Activated CD8-positive, alpha-beta T cell treated with anti-CD3 and anti-CD28 coated beads for 36 hours (primary cell): ENCODE data around the gene DDX41. TPM values are rescaled to one million over a fixed set of nuclear protein-coding genes. Genes with fewer than 3 reads are reported as not detected.

Source experiments
- ATAC-seq: fragments of 200-7000 bp; cut with Tn5 transposase; one replicate; pipeline ENCODE4 v1.10.0; 2021; ENCODE audit warnings: mild to moderate bottlenecking, moderate library complexity
- CTCF ChIA-PET: fragments of 350-600 bp; sonication (Branson Sonifier 250); formaldehyde crosslinking; loops from one replicate; lab custom pipeline; 2021; ENCODE audit warnings: antibody characterized with exemption; lab: Charles Lee
- POLR2A ChIA-PET: fragments of 350-600 bp; sonication (Branson Sonifier 250); formaldehyde crosslinking; loops from one replicate; lab custom pipeline; 2021; ENCODE audit warnings: antibody characterized with exemption; lab: Charles Lee
- DNase-seq: peaks from one replicate; pipeline ENCODE4 v3.0.0-alpha.2; 2020
- H3K27ac Mint-ChIP-seq: one replicate; pipeline ENCODE4 v1.8.0; 2021; ENCODE audit warnings: mild to moderate bottlenecking, mixed read lengths
- H3K27me3 Mint-ChIP-seq: one replicate; pipeline ENCODE4 v1.8.0; 2021; ENCODE audit warnings: mixed read lengths
- H3K36me3 Mint-ChIP-seq: one replicate; pipeline ENCODE4 v1.8.0; 2021; ENCODE audit warnings: low read depth, mixed read lengths
- H3K4me1 Mint-ChIP-seq: one replicate; pipeline ENCODE4 v1.8.0; 2021; ENCODE audit warnings: low read depth, mixed read lengths
- H3K4me3 Mint-ChIP-seq: one replicate; pipeline ENCODE4 v1.8.0; 2021; ENCODE audit warnings: mild to moderate bottlenecking, moderate library complexity, mixed read lengths
- H3K9me3 Mint-ChIP-seq: one replicate; pipeline ENCODE4 v1.8.0; 2021; ENCODE audit warnings: mixed read lengths
- intact Hi-C: fragments of 100-400 bp; cut with micrococcal nuclease; formaldehyde crosslinking; loops from one replicate; pipeline ENCODE4 v1.10.0; 2022
- total RNA-seq, 2 experiments: library from RNA; stranded (reverse); gene quantifications; one replicate each; pipeline ENCODE4 v1.2.3, GENCODE V29; 2021
- TF ChIP-seq, protein P1 (sequence below): fragments of 200-600 bp; IDR thresholded peaks from one replicate; pipeline ENCODE4 v1.8.0; 2022; ENCODE audit warnings: antibody characterized with exemption, mild to moderate bottlenecking

DDX41 gene
- total RNA-seq, 2 experiments from 2014 or later: 226 to 228 TPM

DNA sequence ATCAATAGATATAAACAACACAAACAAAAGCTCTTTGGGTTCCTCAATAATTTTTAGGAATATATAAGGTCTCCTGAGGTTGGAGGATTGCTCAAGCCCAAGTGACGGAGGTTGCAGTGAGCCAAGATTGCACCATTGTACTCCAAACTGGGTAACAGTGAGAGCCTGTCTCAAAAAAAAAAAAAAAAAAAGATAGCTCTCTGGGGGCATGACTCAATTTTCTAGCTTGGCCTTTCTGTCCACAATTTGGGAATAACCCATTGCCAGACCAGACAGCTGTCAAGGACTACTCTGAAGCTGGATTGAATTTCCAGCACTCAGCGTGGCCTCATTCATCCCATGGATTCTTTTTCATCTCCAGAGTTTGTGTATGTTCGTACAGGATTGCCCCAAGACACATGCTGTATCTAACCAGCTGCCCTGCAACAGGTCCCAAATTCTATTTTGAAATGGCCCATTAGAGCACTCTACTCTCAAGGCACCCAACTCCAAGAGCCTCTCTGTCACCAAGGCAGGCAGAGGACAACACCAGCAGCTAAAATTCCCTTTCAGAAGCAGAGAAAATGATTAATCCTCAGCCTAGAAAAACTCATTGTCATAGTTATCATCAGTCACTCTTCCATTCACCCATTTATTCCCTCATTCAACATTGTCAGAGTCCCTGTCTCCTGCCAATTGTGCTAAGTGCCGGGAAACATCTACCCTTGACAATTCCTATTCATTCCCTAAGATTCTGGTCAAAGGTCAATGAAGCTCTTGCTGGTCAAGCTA is 28.9 kb upstream of the DDX41 start:
- ATAC-seq: no peak
- TF ChIP-seq, protein P1, sequence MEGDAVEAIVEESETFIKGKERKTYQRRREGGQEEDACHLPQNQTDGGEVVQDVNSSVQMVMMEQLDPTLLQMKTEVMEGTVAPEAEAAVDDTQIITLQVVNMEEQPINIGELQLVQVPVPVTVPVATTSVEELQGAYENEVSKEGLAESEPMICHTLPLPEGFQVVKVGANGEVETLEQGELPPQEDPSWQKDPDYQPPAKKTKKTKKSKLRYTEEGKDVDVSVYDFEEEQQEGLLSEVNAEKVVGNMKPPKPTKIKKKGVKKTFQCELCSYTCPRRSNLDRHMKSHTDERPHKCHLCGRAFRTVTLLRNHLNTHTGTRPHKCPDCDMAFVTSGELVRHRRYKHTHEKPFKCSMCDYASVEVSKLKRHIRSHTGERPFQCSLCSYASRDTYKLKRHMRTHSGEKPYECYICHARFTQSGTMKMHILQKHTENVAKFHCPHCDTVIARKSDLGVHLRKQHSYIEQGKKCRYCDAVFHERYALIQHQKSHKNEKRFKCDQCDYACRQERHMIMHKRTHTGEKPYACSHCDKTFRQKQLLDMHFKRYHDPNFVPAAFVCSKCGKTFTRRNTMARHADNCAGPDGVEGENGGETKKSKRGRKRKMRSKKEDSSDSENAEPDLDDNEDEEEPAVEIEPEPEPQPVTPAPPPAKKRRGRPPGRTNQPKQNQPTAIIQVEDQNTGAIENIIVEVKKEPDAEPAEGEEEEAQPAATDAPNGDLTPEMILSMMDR: no peak
- intact Hi-C loops: no loop called here
- CTCF ChIA-PET: interaction anchor here (0.9 to 1.3 kb wide), 7 partner anchors 8 to 236 kb away, joined by 3 to 4 read pairs (median 3); no protein-coding TSS in a partner anchor
- POLR2A ChIA-PET: no interaction called here
- Mint-ChIP-seq H3K36me3 (peaks cover 16% of the 10 kb centered on the region), H3K27me3 (no peaks in the 10 kb centered on the region), H3K4me1 (peaks cover 15% of the 10 kb centered on the region), H3K4me3 (no peak overlapping the region), H3K27ac (peak overlapping the region; percentile 16), H3K9me3 (no peaks in the 10 kb centered on the region)
- DNase-seq: no peak

DNA sequence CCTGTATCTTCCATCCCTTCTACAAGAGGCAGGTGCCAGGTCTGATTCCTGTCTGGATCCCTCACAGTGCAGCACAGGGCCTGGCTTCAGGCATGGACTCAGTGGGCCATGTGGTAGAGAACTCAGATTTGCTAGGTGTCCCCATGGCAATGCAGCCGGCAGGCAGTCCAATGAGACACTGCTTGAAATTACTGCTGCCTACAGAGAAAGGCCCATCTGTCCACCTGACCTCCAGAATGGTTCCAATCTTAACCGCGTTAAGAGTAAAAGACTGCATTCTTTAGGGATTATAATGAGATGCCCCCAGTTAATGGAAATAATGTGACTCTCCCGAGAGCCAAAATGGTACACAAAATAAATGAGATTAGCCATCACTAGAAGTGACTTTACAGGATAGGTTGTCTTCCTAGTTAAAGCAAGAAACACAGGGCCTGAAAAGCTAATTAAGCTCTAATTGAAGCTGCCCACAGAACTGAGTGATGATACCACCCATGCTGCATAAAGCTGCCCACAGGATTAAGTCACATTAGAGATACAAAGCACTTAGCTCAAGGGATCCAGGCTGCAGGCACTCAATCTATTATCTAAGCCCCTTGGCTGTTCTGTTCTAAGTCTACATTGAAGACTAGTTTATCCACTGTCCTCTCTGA is 26.2 kb upstream of the DDX41 start:
- TF ChIP-seq, protein P1: no peak
- peaks cover 15% of the 10 kb centered on the region for H3K36me3 Mint-ChIP-seq
- H3K27me3 Mint-ChIP-seq: no peaks in the 10 kb centered on the region
- H3K9me3 Mint-ChIP-seq: no peaks in the 10 kb centered on the region
- intact Hi-C loops: no loop called here
- DNase-seq: no peak
- no peak overlapping the region for H3K27ac Mint-ChIP-seq
- ATAC-seq: no peak
- ChIA-PET POLR2A (interaction anchor here (0.7 kb wide), 1 partner anchor 9 kb away, joined by 3 read pairs; no protein-coding TSS in a partner anchor), CTCF (no interaction called here)
- H3K4me3 Mint-ChIP-seq: no peak overlapping the region
- peaks cover 17% of the 10 kb centered on the region for H3K4me1 Mint-ChIP-seq

DNA sequence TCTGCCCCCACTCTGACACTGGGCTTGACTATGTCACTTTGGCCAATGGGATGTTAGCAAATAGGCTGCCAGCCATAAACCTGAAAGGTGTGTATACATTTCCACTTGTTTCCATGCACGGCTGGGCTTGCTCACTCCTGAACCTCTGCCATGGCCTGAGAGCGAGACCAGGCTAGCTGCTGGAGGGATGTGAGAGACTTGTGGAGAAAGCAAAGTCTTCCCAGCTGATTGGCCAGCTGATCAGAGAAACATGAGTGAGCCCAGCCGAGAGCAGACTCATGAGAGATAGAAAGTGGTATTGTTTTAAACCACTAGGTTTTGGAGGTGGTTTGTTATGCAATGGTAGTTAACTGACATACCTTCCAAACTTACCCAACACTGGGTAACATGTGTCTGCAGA is 23.7 kb upstream of the DDX41 start:
- ChIA-PET CTCF (interaction anchor here (0.7 kb wide), 1 partner anchor 153 kb away, joined by 3 read pairs; no protein-coding TSS in a partner anchor), POLR2A (no interaction called here)
- H3K27me3 Mint-ChIP-seq: no peaks in the 10 kb centered on the region
- H3K9me3 Mint-ChIP-seq: no peaks in the 10 kb centered on the region
- no peak for ATAC-seq
- TF ChIP-seq, protein P1: no peak
- peaks cover 14% of the 10 kb centered on the region for H3K36me3 Mint-ChIP-seq
- DNase-seq: no peak
- no peak overlapping the region for H3K27ac Mint-ChIP-seq
- H3K4me3 Mint-ChIP-seq: no peak overlapping the region
- intact Hi-C loops: no loop called here
- peaks cover 4% of the 10 kb centered on the region for H3K4me1 Mint-ChIP-seq

DNA sequence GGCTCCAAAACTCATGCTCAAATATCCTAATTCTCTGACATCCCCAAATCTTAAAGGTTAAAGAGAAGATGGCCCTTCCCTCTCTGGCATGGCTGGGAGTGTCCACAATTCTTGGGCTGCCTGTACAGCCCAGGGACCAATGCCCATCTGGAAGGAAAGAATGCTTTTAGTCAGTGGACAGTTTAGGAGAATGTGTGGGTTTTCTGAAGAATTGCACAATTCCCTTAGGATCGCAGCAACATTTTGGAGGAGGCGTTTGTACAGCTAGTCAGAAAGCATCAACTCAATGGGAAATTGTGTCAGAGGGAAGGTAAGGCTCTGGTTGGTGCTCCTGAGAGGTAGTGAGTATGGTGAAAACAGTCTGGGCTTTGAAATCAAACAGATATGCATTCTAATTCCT is 22.6 kb upstream of the DDX41 start:
- ChIA-PET CTCF (interaction anchor here (1.8 kb wide), 1 partner anchor 38 kb away, joined by 6 read pairs; no protein-coding TSS in a partner anchor), POLR2A (no interaction called here)
- no peaks in the 10 kb centered on the region for H3K9me3 Mint-ChIP-seq
- no peak for ATAC-seq
- H3K36me3 Mint-ChIP-seq: peaks cover 15% of the 10 kb centered on the region
- H3K27ac Mint-ChIP-seq: no peak overlapping the region
- DNase-seq: no peak
- TF ChIP-seq, protein P1: no peak
- H3K4me3 Mint-ChIP-seq: no peak overlapping the region
- peaks cover 4% of the 10 kb centered on the region for H3K4me1 Mint-ChIP-seq
- H3K27me3 Mint-ChIP-seq: no peaks in the 10 kb centered on the region
- intact Hi-C loops: no loop called here

DNA sequence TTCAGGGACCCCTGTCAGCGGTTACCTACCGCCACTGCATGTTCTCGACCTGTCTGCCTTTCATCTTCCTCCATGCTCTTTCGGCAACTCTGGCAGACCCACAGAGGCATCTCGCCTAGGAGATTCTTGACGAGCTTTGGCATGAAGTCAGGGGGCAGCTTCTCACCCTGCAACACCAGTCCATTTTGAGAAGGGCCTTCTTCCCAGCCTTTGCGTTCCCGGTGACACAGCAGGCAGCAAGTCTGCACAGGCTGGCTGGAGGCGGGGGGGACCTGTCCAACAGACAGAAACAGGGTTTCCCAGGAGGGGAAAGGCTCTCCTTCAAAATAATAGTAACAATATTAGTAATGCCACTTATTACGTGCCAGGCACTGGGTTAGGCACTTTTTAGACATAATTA is 22.1 kb upstream of the DDX41 start:
- Mint-ChIP-seq H3K36me3 (peaks cover 14% of the 10 kb centered on the region), H3K27me3 (no peaks in the 10 kb centered on the region), H3K9me3 (no peaks in the 10 kb centered on the region), H3K4me3 (no peak overlapping the region), H3K4me1 (peaks cover 4% of the 10 kb centered on the region), H3K27ac (no peak overlapping the region)
- DNase-seq: no peak
- intact Hi-C loops: no loop called here
- POLR2A ChIA-PET: interaction anchor here (0.7 to 1.3 kb wide), 3 partner anchors 15 to 62 kb away, joined by 3 read pairs; partner anchors contain the start of gene DDX41
- no peak for ATAC-seq
- TF ChIP-seq, protein P1: no peak
- CTCF ChIA-PET: interaction anchor here (1.8 kb wide), 1 partner anchor 38 kb away, joined by 6 read pairs; no protein-coding TSS in a partner anchor
